Ramos (cell line): ENCODE data around the gene MMP3.

ENCODE experiments used
- in situ Hi-C: fragments of 300-500 bp; cut with MboI; formaldehyde crosslinking; loops from one replicate; pipeline ENCODE4 v1.14.3; 2022; ENCODE audit warnings: low sequenced_read_pairs; ENCODE audit not compliant: unreplicated experiment

MMP3 gene

GRCh38 chr11:102793677-102794290, 49.6 kb downstream of the MMP3 start:
- in situ Hi-C loops = no loop called here

- in situ Hi-C loops = no loop called here
Observed at GRCh38 chr11:102792604-102793003, 50.8 kb downstream of the MMP3 start.

GRCh38 chr11:102791271-102792036, 52.0 kb downstream of the MMP3 start:
- in situ Hi-C loops = no loop called here

- in situ Hi-C loops = no loop called here
Observed at GRCh38 chr11:102788334-102788995, 54.9 kb downstream of the MMP3 start.
